ENCODE results near the gene SLC25A13. TPM values are rescaled to one million over a fixed set of nuclear protein-coding genes. Genes with fewer than 3 reads are reported as not detected.
"Not testable (repeated sequence)": the region's sequence is repeated elsewhere in the genome, so short reads cannot be mapped to it uniquely, and the experiment has no call there.

Gene SLC25A13
- total RNA-seq, 2 donors from 2014 or later: 13.0 to 17.1 TPM

DNA sequence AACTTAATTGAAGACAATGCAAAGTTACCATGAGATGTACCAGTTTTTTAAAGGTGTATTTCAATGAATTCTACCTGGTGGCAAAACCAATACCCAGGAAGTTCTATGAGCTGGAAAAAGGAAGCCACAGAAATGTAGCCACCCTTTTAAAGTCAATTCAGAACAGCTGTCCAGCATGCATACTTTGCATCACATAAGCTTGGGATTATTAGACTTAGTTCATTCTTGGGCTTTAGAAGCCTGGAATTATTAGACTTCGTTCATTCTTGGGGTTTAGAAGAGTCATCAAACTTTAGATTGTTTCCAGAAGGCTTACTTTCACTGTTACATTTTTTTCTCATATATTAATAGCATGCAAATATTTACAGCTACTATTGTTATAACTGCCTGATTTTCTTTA lies 20.9 kb downstream of the SLC25A13 start:
- no peaks in the 10 kb centered on the region for H3K27me3 Mint-ChIP-seq
- peaks cover 2% of the 10 kb centered on the region for H3K36me3 Mint-ChIP-seq (ENCODE audit: low read depth)
- H3K27ac Mint-ChIP-seq: no peak overlapping the region
- peaks cover 15% of the 10 kb centered on the region for H3K4me1 Mint-ChIP-seq
- no peak overlapping the region for H3K4me3 Mint-ChIP-seq
- no peak for DNase-seq
- H3K9me3 ChIP-seq (ENCODE audit: control insufficient read depth, low read length, poor library complexity, severe bottlenecking): no peaks in the 10 kb centered on the region
- no peak for ATAC-seq

DNA sequence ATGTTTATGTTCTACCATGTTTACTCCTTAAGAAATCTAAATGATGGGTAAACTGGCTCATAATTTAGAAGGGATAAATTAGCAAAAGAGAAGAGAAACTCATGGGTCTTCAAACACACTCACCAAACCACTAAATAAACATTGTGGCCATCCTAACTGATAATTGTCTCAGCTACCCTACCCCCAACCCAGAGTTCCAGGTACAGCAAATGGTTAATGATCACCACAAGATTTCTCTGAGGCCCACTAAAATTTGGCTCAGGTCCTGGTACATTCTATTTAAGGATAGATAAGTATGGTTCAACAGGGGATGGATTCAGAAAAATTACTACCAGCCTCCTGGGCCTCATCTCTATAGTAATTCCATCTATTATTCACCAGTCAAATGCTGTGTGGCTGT lies 21.4 kb downstream of the SLC25A13 start:
- Mint-ChIP-seq H3K4me1 (peaks cover 12% of the 10 kb centered on the region), H3K27ac (no peak overlapping the region), H3K27me3 (no peaks in the 10 kb centered on the region), H3K4me3 (no peak overlapping the region), H3K36me3 (ENCODE audit: low read depth) (peaks cover 1% of the 10 kb centered on the region)
- no peak for ATAC-seq
- no peaks in the 10 kb centered on the region for H3K9me3 ChIP-seq (ENCODE audit: control insufficient read depth, low read length, poor library complexity, severe bottlenecking)
- DNase-seq: no peak

DNA sequence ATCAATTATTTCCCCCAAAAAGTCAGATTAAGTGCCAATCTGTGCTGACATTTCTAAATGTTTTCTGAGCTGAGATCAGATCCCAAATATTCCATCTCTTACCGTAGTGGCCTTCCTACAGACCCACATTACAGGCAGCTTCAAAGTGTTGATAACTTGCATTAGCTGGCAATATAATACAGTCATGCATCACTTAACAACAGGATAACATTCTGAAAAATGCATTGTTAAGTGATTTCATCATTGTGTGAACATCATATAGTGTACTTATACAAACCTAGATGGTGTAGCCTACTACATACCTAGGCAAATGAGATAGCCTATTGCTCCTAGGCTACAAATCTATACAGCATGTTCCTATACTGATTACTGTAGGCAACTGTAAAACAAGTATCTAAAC lies 22.4 kb downstream of the SLC25A13 start:
- peaks cover 12% of the 10 kb centered on the region for H3K4me1 Mint-ChIP-seq
- H3K36me3 Mint-ChIP-seq (ENCODE audit: low read depth): no peaks in the 10 kb centered on the region
- DNase-seq (no peak), ATAC-seq (no peak)
- H3K27ac Mint-ChIP-seq: no peak overlapping the region
- no peaks in the 10 kb centered on the region for H3K27me3 Mint-ChIP-seq
- no peaks in the 10 kb centered on the region for H3K9me3 ChIP-seq (ENCODE audit: control insufficient read depth, low read length, poor library complexity, severe bottlenecking)
- H3K4me3 Mint-ChIP-seq: no peak overlapping the region

DNA sequence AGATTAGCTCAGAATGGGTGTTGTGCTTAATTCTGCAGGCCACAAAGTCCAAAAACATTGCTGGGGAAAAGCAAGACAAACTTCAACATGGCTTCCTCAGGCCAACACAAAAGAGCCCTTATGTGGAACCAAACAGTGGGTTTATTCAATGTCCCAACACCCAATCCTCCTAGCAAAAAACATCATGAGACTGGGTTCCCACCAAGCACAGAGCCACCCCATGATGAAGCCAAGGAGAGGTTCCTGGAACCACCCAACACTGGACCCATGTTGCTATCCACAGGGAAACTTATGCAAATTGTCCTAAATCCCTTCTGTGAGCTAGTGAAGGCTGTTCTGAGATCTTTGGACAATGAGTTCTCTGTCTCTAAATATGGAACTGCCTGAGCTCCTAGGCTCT lies 24.0 kb downstream of the SLC25A13 start:
- Mint-ChIP-seq H3K27me3 (no peaks in the 10 kb centered on the region), H3K4me3 (no peak overlapping the region), H3K4me1 (peaks cover 9% of the 10 kb centered on the region), H3K36me3 (ENCODE audit: low read depth) (no peaks in the 10 kb centered on the region), H3K27ac (peak overlapping the region; percentile 56)
- DNase-seq (no peak), ATAC-seq (no peak)
- no peaks in the 10 kb centered on the region for H3K9me3 ChIP-seq (ENCODE audit: control insufficient read depth, low read length, poor library complexity, severe bottlenecking)

DNA sequence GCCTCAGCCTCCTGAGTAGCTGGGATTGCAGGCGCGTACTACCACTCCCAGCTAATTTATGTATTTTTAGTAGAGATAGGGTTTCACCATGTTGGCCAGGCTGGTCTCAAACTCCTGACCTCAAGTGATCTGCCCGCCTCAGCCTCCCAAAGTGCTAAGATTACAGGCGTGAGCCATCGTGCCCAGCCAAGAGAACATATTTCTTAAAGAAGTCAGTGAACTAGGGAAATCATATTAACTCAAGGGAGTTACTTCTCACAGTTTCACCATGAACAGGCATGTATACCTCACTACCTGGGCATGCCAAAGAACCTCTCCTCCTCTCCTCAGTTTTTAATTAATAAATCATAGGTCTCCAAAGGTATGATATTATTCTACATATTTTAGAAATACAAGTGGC lies 24.5 kb downstream of the SLC25A13 start:
- H3K27ac Mint-ChIP-seq: peak overlapping the region; percentile 56
- not testable (repeated sequence) for DNase-seq; ATAC-seq; H3K36me3 Mint-ChIP-seq (ENCODE audit: low read depth); H3K4me1 Mint-ChIP-seq; H3K27me3 Mint-ChIP-seq; H3K9me3 ChIP-seq (ENCODE audit: control insufficient read depth, low read length, poor library complexity, severe bottlenecking); H3K4me3 Mint-ChIP-seq

DNA sequence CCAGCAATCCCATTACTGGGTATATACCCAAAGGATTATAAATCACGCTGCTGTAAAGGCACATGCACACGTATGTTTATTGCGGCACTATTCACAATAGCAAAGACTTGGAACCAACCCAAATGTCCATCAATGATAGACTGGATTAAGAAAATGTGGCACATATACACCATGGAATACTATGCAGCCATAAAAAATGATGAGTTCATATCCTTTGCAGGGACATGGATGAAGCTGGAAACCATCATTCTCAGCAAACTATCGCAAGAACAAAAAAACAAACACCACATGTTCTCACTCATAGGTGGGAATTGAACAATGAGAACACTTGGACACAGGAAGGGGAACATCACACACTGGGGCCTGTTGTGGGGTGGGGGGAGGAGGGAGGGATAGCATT lies 28.0 kb downstream of the SLC25A13 start:
- H3K4me3 Mint-ChIP-seq; H3K36me3 Mint-ChIP-seq (ENCODE audit: low read depth); H3K27ac Mint-ChIP-seq; ATAC-seq; H3K4me1 Mint-ChIP-seq; H3K9me3 ChIP-seq (ENCODE audit: control insufficient read depth, low read length, poor library complexity, severe bottlenecking); DNase-seq; H3K27me3 Mint-ChIP-seq: not testable (repeated sequence)

DNA sequence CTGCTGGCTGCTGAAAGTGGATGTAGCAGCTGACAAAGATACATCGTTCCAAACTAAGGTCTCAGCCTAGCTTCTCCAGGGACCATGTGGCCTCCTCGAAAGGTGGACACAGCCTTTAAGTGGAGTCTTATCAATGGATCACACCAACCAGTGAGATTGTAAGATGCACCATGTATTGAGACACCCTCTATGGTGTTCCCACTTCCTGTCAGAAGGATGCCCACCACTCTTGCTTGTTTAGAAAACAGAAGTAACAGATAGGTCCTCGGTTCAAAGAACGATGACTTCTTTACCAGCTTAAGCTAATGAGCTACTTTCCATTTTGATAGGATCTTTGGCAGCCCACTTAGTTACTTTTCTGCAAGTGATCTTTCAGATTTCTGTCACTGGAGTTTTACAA lies 34.3 kb downstream of the SLC25A13 start:
- Mint-ChIP-seq H3K36me3 (ENCODE audit: low read depth) (peaks cover 2% of the 10 kb centered on the region), H3K4me1 (peaks cover 24% of the 10 kb centered on the region), H3K4me3 (no peak overlapping the region), H3K27me3 (no peaks in the 10 kb centered on the region), H3K27ac (peak overlapping the region; percentile 86)
- no peaks in the 10 kb centered on the region for H3K9me3 ChIP-seq (ENCODE audit: control insufficient read depth, low read length, poor library complexity, severe bottlenecking)
- ATAC-seq (no peak), DNase-seq (no peak)

DNA sequence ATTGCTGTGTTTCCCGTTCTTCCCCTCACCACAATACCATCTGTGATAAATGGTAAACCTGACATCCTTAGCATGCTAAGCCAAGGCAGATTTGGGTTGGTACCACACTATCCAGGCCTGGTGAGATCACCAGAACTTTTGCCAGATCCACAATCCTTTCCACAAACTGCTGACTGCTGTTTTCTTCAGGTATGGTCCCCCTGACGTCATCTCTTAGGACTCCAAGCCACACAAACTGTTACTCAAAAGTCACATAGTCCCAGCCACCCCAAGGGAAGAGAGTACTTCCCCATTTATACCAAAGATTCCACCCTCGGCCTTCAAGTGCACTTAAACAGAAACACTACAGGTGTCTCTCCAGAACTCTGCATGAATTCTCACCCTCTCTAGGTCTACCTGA lies 34.8 kb downstream of the SLC25A13 start:
- no peaks in the 10 kb centered on the region for H3K9me3 ChIP-seq (ENCODE audit: control insufficient read depth, low read length, poor library complexity, severe bottlenecking)
- Mint-ChIP-seq H3K27me3 (no peaks in the 10 kb centered on the region), H3K27ac (peak overlapping the region; percentile 86), H3K4me1 (peaks cover 24% of the 10 kb centered on the region), H3K36me3 (ENCODE audit: low read depth) (peaks cover 2% of the 10 kb centered on the region), H3K4me3 (no peak overlapping the region)
- DNase-seq (no peak), ATAC-seq (no peak)

DNA sequence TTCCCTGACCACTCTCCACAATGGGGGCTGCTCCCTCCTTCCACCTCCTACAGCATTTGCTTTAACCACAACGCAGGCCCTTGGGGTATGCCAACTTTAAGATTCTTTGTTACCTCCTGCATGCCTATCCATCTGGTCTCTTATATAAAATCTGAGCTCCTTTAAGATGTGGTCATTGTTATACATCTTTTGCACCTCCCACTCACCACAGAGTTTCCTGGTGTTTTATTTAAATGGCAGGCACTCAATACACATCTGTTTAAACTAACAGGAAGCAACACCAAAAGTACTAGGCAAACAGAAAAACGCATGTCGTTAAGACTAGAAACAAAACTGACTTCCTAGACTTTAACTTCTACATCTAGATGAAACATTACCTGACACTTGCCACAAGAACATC lies 36.3 kb downstream of the SLC25A13 start:
- peak overlapping the region; percentile 86 for H3K27ac Mint-ChIP-seq
- peak; percentile 97 for ATAC-seq
- H3K36me3 Mint-ChIP-seq (ENCODE audit: low read depth): peaks cover 2% of the 10 kb centered on the region
- no peaks in the 10 kb centered on the region for H3K27me3 Mint-ChIP-seq
- peak overlapping the region; percentile 65 for H3K4me3 Mint-ChIP-seq
- no peaks in the 10 kb centered on the region for H3K9me3 ChIP-seq (ENCODE audit: control insufficient read depth, low read length, poor library complexity, severe bottlenecking)
- peaks cover 19% of the 10 kb centered on the region for H3K4me1 Mint-ChIP-seq
- peak in 1 of 3 donors; percentile 10 for DNase-seq

DNA sequence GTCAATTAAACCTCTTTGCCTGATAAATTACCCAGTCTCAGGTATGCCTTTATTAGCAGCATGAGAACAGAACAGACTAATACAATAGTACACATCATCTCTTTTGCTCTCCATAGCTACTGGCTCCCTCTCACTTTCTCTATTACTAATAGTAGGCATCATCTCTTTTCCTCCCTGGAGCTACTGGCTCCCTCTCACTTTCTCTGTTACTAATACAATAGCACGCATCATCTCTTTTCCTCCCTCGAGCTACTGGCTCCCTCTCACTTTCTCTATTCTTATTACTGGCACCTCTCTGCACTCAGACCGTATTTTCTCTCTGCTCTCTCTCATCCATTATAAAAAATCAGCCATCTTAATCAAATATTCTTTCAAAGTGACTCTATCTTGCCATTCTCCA lies 37.1 kb downstream of the SLC25A13 start:
- Mint-ChIP-seq H3K4me3 (peak overlapping the region; percentile 65), H3K27ac (peak overlapping the region; percentile 86), H3K27me3 (no peaks in the 10 kb centered on the region), H3K4me1 (peaks cover 19% of the 10 kb centered on the region), H3K36me3 (ENCODE audit: low read depth) (peaks cover 2% of the 10 kb centered on the region)
- ATAC-seq (no peak), DNase-seq (no peak)
- H3K9me3 ChIP-seq (ENCODE audit: control insufficient read depth, low read length, poor library complexity, severe bottlenecking): no peaks in the 10 kb centered on the region

DNA sequence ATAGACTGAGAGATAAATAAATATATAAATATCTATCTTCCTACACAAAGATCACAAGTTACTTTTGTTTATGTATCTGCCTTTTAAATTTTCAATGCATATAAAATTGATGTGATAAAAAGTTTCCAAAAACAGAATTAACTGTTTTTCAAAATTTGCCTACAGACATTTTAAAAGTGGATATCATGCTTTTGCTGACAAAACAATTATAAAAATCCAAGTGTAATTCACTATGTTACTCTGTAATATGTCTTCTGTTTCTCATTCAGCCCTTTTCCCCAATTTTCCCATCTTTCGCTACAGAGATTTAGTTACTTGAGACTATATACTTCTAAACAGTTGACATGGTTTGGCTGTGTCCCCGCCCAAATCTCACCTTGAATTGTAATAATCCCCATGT lies 37.7 kb downstream of the SLC25A13 start:
- H3K9me3 ChIP-seq (ENCODE audit: control insufficient read depth, low read length, poor library complexity, severe bottlenecking): no peaks in the 10 kb centered on the region
- H3K4me3 Mint-ChIP-seq: no peak overlapping the region
- no peak for ATAC-seq
- H3K27ac Mint-ChIP-seq: no peak overlapping the region
- no peaks in the 10 kb centered on the region for H3K36me3 Mint-ChIP-seq (ENCODE audit: low read depth)
- DNase-seq: no peak
- peaks cover 19% of the 10 kb centered on the region for H3K4me1 Mint-ChIP-seq
- H3K27me3 Mint-ChIP-seq: no peaks in the 10 kb centered on the region

DNA sequence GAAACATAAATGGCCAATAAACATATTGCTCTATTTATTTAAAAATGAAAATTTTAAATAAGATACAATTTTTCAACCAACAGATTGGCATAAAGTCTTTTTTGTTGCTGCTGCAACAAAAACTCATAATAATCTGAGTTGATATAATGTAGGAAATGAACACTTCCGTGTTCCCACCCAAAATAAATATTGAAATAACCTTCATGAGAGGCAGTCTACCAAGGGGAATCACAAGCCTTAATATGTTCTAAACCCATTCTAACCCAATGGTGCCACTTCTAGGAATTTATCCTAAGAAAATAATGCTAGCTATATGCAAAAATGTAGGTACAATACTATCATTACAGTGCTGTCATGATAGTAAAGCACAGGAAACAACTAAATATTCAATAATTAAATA lies 39.1 kb downstream of the SLC25A13 start:
- H3K36me3 Mint-ChIP-seq (ENCODE audit: low read depth): no peaks in the 10 kb centered on the region
- ATAC-seq: no peak
- no peaks in the 10 kb centered on the region for H3K27me3 Mint-ChIP-seq
- H3K9me3 ChIP-seq (ENCODE audit: control insufficient read depth, low read length, poor library complexity, severe bottlenecking): no peaks in the 10 kb centered on the region
- no peak overlapping the region for H3K4me3 Mint-ChIP-seq
- DNase-seq: no peak
- H3K27ac Mint-ChIP-seq: no peak overlapping the region
- H3K4me1 Mint-ChIP-seq: peaks cover 19% of the 10 kb centered on the region

DNA sequence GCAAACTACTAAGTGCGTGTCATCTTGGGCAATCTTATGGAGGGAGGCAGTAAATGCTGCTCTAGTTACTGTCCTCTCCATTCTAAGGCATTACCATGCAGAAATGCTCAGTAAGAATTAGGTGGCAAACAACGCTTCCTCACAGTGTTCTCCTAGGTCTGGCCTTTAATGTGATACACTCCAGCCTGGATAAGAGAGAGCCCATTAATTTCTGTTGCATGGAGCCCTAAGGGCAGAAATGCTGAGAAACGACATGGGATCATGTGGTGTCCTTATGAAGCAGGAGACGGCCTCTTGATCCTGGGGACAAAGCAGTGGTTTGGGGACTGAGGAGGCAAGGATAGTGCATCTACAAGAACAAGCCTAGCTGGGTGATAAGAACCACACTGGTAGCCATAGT lies 44.0 kb downstream of the SLC25A13 start:
- no peaks in the 10 kb centered on the region for H3K4me1 Mint-ChIP-seq
- DNase-seq (no peak), ATAC-seq (no peak)
- no peaks in the 10 kb centered on the region for H3K27me3 Mint-ChIP-seq
- H3K4me3 Mint-ChIP-seq: no peak overlapping the region
- H3K36me3 Mint-ChIP-seq (ENCODE audit: low read depth): peaks cover 4% of the 10 kb centered on the region
- no peaks in the 10 kb centered on the region for H3K9me3 ChIP-seq (ENCODE audit: control insufficient read depth, low read length, poor library complexity, severe bottlenecking)
- H3K27ac Mint-ChIP-seq: no peak overlapping the region

DNA sequence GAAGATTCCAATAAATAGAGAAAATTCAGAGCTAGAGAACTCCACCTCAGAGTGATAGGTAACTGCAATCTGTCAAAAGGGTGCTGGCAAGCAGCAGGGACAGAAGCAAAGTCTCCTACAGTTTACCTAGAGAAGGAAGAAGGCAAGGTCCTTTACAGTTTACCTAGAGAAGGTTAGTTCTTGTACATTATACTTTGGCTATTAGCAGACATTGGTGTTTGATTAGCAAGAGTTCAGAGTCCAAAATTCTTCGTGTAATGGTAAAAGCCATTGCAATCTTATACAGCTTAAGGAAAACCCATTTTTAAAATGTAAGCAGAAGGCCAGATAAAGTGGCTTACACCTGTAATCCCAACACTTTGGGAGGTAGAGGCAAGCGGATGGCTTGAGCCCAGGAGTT lies 45.9 kb downstream of the SLC25A13 start:
- Mint-ChIP-seq H3K27ac (no peak overlapping the region), H3K36me3 (ENCODE audit: low read depth) (peaks cover 4% of the 10 kb centered on the region), H3K27me3 (no peaks in the 10 kb centered on the region), H3K4me3 (no peak overlapping the region), H3K4me1 (no peaks in the 10 kb centered on the region)
- H3K9me3 ChIP-seq (ENCODE audit: control insufficient read depth, low read length, poor library complexity, severe bottlenecking): no peaks in the 10 kb centered on the region
- no peak for DNase-seq
- ATAC-seq: no peak

DNA sequence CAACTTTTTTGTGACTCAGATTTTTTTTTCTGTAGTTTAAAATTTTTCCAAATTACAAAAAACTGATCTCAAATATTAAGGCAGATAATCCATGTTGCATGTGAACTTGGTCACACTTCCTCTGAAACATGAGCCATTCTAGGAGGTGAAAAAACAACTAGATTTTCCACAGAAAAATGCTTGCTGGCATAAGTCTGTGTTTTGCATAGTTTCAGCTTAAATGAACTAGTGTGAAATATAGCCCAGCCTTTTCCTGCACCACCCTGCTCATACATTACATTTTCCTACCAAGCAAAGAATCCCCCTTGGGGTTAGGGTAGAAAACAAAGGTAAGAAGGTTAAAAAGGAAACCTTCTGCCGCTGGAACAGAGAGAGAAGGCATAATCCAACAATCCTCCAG lies 48.2 kb downstream of the SLC25A13 start:
- peaks cover 11% of the 10 kb centered on the region for H3K36me3 Mint-ChIP-seq (ENCODE audit: low read depth)
- no peak overlapping the region for H3K27ac Mint-ChIP-seq
- H3K27me3 Mint-ChIP-seq: no peaks in the 10 kb centered on the region
- no peaks in the 10 kb centered on the region for H3K9me3 ChIP-seq (ENCODE audit: control insufficient read depth, low read length, poor library complexity, severe bottlenecking)
- peaks cover 4% of the 10 kb centered on the region for H3K4me1 Mint-ChIP-seq
- H3K4me3 Mint-ChIP-seq: no peak overlapping the region
- ATAC-seq (no peak), DNase-seq (no peak)
